Endometrium (tissue), 2 donors: Measurements from ENCODE around the gene LARGE1.

Experiments
- FAIRE-seq: peaks from 2 replicates; lab custom pipeline; 2012; peaks lifted over from hg19 to GRCh38; lab: Jason Lieb, UNC
- donor health status: control.
- donor health status: control.

The LARGE1 gene

GRCh38 chr22:33224841-33225240 lies 695.4 kb downstream of the LARGE1 start:
- FAIRE-seq: no peak
